NCI-H128 (cell line): ENCODE results near the gene MACROD2.
A peak's percentile ranks its signal among the peaks of the same experiment; 100 is the strongest.
"Not testable (repeated sequence)": the region's sequence is repeated elsewhere in the genome, so short reads cannot be mapped to it uniquely, and the experiment has no call there.

ENCODE experiments used
- DNase-seq: peaks from one replicate; lab custom pipeline; 2025; ENCODE audit not compliant: unreplicated experiment; lab: John Stamatoyannopoulos, UW

The MACROD2 gene

GRCh38 chr20:15012566-15012965, 1017.2 kb downstream of the MACROD2 start:
- DNase-seq, result peak; percentile 28

GRCh38 chr20:15016875-15017274, 1021.6 kb downstream of the MACROD2 start:
- DNase-seq, result not testable (repeated sequence)

DNA sequence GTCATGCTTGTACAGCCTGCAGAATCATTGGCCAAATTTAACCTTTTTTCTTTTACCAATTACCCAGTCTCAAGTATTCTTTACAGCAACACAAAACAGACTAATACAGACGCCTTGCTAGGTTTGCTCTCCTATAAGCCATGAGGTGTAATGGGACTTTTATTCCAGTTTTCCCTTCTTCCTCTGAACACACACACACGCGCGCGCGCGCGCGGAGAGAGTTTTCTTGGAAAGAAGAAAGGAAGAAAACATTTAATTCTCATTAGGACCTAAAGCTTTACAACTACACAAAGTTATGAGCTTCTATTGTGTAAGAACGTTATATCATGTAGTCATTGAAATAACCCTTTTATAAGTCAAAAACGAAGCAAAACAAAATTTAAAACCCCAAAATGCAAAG, 1023.6 kb downstream of the MACROD2 start:
- DNase-seq, result no peak

GRCh38 chr20:15020845-15021244, 1025.5 kb downstream of the MACROD2 start:
- no peak for DNase-seq

DNA sequence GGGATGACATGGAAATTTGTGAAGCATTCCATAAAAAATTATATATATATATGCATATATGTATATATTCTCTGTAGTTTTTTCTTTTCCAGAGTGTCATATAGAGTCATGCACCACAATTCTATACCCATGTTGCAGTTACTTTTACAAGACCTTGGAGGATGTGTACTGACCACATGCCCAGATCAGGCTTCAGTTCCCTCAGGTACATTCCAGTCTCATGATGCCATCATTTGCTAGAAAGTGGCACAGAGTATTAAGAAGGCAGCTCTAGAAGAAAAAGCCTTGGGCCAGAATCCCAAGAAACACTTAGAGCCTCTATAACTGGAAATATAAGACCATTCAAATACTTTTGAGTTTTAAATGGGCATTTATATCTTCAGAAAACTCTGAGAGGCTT, 1027.6 kb downstream of the MACROD2 start:
- DNase-seq, result no peak

DNA sequence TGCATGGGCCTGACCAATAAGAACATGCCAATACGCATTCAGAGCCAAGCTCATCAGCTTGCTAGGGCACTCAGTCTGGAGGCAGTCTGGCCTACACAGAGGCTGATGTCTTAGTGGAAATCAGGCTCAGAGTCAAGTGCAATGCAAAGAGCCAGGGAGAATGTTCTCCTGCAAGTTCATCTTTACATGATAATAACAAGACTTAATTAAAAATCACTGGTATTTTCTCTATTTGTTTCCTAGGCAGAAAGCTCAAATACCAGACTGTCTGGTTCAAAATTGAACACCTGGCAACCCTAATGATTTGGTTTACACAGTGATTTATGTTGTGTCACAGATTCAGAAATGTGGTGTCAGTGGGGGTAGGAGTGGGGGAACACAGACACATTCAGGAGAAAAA, 1031.4 kb downstream of the MACROD2 start:
- DNase-seq, result no peak

DNA sequence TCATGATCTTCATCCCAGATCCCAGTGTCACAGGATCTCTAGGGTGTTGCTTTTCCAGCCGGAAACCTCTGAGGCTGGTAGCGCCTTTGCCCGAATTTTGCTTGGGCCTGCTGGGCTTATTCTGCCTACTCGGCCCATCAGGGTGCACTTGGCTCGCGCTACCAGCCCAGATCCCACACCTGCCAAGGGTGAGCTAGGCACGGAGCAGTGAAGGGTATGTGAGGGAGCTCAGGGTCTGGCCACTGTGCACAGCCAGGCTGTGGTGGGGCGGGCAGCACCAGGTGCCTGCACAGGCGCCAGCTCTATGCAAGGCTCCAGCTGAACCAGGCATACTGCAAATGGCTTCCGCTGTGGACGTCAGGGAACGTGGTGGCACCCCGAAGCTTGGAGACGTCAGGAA, 1035.5 kb downstream of the MACROD2 start:
- no peak for DNase-seq

DNA sequence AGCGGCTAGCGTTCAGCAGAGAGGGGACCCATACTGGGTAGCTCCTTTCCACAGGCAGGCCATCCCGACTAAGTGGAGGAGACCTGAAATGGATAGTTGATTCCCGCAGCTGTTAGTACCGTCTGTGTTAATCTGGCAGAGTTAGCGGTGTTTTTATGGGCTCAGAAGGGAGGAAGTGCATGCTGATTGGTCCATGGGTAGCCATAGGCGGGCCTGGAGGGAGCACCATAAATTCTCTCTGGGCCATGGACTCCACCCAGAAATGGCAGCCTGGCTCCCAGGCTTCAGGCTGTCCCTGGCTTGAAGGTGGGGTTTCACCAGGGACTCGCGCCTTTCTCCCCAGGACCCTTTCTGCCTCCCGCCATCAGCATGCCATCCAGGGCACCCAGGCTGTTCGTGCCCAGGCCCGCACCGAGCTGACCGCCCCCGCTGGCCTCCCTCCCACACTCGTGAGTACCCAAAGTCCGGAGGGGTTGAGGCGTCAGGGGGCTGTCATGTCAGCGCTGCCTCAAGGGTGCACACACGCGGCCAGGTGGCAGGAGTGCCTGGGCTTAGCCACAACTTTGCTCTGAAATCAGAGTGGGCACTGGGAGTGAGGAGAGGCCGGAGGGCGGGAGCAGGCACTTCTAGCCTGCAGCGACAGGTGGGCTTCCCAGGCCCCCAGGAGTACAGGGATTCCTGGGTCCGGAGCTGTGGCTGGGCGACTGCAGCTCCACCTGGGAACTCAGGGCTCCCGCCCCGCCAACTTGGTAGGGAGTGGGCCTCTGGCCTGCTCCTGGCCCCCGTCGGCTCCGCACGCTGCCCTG, 1036.4 kb downstream of the MACROD2 start:
- no peak for DNase-seq

DNA sequence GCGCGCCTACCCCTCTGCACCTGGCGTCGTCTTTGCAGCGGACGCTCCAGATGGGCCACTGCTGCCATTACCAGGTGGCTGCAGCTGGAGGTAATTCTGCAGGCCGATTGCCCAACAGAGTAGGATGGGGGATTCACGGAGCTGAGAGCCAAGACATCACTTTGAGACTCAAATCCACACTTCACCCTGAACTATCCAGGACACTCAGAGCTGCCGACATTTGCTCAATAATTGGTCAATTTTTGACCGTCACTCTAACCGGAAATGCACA, 1037.0 kb downstream of the MACROD2 start:
- DNase-seq, result no peak

GRCh38 chr20:15033269-15033668, 1038.0 kb downstream of the MACROD2 start:
- DNase-seq, result no peak

GRCh38 chr20:15033891-15034290, 1038.6 kb downstream of the MACROD2 start:
- DNase-seq, result no peak

GRCh38 chr20:15036948-15037347, 1041.6 kb downstream of the MACROD2 start:
- no peak for DNase-seq

DNA sequence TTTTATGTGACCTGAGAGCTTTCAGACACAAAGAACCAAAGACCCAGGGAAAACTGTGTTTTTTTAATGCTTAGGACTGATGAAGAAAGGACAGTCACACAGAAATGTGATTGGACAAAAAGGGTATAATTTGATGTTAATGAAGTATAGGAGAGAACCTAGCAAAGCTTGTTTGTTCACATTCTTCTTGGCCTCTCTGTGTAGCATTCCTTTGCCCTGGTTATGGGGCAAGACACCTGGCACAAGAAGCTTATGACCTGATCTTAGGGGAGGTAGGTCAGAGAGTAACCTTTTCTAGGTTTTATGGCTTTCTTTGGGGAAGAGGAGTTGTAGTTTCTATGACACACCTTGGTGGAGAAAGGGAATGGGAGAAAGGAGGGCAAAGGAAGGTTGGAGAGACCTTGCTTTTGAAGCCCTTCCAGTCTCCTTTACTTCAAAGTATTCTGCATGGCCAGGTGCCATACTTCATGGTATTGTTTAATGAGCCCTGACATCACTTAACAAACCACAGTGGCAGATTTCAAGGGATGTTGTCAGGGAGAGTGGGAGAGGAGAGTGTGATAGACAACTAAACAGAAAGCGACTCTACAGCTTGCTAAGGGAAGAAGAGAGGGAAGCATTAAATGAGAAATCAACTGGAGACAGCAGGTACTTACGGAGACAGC, 1043.9 kb downstream of the MACROD2 start:
- DNase-seq, result peak; percentile 22

DNA sequence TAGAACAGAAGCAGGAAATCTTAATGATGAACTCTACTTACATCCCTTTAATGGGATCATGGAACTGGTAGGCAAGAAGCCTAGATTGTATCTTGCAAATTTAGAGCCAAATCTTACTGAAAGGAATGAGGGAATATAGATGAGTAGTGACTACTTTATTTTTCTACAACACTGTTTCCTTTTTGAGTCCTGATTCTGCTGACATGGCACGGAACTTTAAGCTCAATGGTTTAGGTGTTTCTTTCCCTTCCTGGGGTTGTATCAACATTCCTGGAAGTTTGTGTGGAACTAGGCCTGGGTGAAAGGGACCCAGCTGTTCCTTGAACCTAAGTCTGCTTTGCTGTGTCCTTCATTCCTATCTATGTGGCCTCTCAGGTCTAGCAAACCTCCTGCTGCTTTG, 1047.4 kb downstream of the MACROD2 start:
- no peak for DNase-seq

DNA sequence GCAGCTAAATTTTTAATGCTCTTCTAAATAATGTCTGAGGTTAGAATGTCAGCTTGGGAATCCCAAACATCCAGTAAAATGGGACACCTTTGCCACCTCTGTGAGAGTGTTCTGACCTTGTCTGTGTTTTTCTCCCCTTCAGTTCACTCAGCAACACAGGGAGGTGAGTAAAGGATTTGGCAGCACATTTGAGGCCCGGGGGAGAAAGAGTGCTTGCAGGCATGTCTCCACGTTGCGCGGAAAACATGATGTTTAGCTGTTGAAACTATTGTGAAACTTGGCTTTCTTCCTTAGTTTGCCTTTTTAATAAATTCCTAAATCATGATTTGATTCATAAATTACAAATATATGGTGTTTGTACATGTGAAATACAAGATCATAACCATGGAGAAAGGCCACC, 1049.9 kb downstream of the MACROD2 start:
- no peak for DNase-seq

DNA sequence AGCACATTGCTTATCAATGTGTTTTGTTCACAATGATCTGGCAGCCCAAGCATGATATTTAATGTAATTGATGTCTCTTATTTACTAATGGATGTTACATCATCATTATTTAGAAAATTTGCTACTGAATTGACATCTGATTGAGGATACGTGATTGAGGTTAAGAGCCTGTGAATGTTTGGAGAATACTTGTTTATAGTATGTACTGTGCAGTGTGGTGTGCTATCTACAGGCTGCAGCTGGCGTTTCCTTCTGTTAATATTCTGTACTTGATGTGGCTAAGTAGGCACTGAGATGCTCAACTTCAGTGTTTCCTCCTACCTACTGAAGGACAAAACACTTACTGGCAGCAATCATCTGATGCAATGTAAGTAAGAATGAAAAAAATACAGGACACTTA, 1051.7 kb downstream of the MACROD2 start:
- DNase-seq, result no peak

DNA sequence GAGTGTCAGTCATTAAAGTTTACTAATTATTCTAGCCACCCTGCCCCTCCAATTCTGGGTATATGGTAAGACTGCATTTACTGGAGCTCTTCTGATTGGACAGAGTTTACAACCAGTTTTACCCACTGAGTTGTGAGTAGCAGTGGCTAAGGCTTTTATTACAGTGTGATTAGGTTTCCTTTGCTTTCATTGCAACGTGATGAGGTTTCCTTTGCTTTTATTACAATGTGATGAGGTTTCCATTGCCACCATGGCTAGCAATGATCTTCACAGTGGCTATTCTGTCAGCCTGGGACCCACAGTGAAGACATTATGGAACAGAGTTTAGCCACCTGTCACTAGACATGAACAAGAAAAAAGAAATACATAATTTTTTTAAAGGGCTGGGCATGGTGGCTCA, 1052.3 kb downstream of the MACROD2 start:
- DNase-seq, result no peak

- DNase-seq, result no peak
Measured at GRCh38 chr20:15056246-15056645, 1060.9 kb downstream of the MACROD2 start.

GRCh38 chr20:15058841-15059240, 1063.5 kb downstream of the MACROD2 start:
- DNase-seq, result no peak

GRCh38 chr20:15059438-15059837, 1064.1 kb downstream of the MACROD2 start:
- DNase-seq, result no peak

DNA sequence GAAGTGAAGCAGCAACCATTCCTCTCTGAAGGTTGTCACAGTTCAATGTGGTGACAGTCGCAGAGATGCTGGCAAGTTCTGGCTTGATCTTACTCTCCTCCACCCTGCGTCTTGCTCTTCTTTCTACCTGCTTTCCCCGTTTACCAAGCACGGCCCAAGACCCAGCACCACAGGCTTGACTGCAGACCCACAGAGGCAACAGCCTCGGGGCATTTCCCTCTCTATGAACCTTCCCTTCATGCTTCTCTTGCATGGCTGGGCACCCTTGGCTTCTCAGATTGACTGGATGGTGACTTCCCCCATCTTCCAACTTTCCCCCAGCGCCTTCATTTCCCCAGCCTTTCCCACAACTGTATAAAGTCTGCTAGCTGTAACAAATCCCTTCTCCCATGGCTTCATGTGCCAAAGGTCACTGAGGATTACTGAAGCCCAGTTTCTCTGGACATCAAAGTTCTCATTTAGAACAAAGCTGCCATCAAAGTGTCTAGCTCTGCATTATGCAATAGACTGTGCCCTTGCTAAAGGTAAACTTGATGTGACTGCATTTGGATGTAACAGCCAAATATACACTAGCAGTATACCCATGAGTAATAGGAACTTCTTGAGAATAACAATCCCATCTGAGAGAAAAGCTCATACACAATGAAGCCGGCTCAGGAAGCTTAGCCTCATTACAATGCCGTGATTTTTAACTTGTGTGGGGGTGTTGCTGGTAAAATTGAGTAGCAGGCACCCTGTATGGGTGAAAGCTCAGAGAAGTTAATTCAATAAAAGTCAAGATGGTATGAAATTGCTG, 1065.1 kb downstream of the MACROD2 start:
- DNase-seq, result no peak

- no peak for DNase-seq
Measured at GRCh38 chr20:15061061-15061430, 1065.7 kb downstream of the MACROD2 start.
